Measurements from ENCODE around the gene SLC25A24. TPM values are rescaled to one million over a fixed set of nuclear protein-coding genes. Genes with fewer than 3 reads are reported as not detected.
"Not testable (repeated sequence)": the region's sequence is repeated elsewhere in the genome, so short reads cannot be mapped to it uniquely, and the experiment has no call there.

The SLC25A24 gene
- total and polyA plus RNA-seq, 7 donors = 3.2 to 9.4 (median 6.8) TPM

DNA sequence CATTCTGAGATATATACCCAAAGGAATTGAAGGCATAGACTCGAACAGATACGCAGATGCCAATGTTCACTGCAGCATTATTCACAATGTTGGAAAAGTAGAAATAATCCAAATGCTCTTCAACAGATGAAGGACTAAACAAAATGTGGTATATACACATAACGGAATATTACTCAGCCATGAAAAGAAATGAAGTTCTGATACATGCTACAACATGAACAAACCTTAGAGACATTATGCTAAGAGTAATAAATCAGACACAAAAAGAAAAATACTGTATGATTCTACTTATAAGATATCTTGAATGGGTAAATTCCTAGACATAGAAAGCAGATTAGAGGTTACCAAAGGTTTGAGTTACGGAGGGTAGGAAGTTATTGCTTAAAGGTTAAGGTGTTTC is 57.9 kb downstream of the SLC25A24 start:
- Histone ChIP-seq H3K27ac (no peak overlapping the region), H3K9me3 (no peaks in the 10 kb centered on the region), H3K36me3 (ENCODE audit: insufficient read depth in 1 of 2, low read depth in 1 of 2) (peaks cover 9 to 75% of the 10 kb centered on the region in 2 donors), H3K4me3 (no peak overlapping the region), H3K27me3 (ENCODE audit: insufficient read depth in 3 of 3, low read length in 2 of 3) (no peaks in the 10 kb centered on the region), H3K4me1 (no peaks in the 10 kb centered on the region)
- intact Hi-C loops (cut with DNase I) = no loop called here
- WGBS, 3 donors = 95 to 98% (median 96%) methylated on average over 4 of the region's 4 CpGs
- TF ChIP-seq, protein P1, sequence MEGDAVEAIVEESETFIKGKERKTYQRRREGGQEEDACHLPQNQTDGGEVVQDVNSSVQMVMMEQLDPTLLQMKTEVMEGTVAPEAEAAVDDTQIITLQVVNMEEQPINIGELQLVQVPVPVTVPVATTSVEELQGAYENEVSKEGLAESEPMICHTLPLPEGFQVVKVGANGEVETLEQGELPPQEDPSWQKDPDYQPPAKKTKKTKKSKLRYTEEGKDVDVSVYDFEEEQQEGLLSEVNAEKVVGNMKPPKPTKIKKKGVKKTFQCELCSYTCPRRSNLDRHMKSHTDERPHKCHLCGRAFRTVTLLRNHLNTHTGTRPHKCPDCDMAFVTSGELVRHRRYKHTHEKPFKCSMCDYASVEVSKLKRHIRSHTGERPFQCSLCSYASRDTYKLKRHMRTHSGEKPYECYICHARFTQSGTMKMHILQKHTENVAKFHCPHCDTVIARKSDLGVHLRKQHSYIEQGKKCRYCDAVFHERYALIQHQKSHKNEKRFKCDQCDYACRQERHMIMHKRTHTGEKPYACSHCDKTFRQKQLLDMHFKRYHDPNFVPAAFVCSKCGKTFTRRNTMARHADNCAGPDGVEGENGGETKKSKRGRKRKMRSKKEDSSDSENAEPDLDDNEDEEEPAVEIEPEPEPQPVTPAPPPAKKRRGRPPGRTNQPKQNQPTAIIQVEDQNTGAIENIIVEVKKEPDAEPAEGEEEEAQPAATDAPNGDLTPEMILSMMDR (IDR thresholded peaks at IDR 0.05) = no peak
- no peak for DNase-seq
- ATAC-seq = no peak

DNA sequence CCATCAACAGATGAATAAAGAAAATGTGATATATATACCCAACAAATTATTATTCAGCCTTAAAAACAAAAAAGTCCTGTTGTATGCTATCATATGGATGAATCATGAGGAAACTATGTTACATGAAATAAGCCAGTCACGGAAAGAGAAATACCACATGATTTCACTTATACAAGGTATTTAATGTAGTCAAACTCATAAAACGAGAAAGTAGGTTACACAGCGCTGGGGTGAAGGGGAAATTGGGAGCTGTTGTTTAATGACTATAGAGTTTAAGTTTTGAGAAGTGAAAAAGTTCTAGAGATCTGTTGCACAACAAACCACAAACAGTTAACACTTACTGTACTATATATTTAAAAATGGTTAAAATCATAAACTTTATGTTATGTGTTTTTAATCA is 58.5 kb downstream of the SLC25A24 start:
- DNase-seq (no peak), ATAC-seq (no peak)
- TF ChIP-seq, protein P1 (IDR thresholded peaks at IDR 0.05) = no peak
- no peaks in the 10 kb centered on the region for H3K4me1 ChIP-seq
- H3K9me3 ChIP-seq = no peaks in the 10 kb centered on the region
- no peaks in the 10 kb centered on the region for H3K27me3 ChIP-seq (ENCODE audit: insufficient read depth in 3 of 3, low read length in 2 of 3)
- H3K4me3 ChIP-seq = no peak overlapping the region
- peaks cover 9 to 75% of the 10 kb centered on the region in 2 donors for H3K36me3 ChIP-seq (ENCODE audit: insufficient read depth in 1 of 2, low read depth in 1 of 2)
- 93 to 97% (median 94%) methylated on average over 3 of the region's 3 CpGs for WGBS, 3 donors
- intact Hi-C loops (cut with DNase I) = no loop called here
- no peak overlapping the region for H3K27ac ChIP-seq

DNA sequence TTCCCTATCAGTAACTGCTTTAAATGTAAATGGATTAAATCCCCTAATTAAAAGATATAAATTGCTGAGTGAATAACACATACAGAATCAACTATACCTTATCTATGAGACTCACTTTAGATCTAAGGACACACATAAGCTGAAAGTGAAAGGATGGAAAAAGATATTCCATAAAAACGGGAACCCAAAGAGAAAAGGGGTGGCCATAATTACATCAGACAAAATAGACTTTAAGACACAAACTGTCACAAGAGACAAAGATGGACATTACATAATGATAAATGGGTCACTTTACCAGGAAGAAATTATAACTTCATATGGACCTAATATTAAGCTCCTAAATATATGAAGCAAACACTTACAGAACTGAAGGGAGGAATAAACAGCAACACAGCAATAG is 59.2 kb downstream of the SLC25A24 start:
- intact Hi-C loops (cut with DNase I) = no loop called here
- TF ChIP-seq, protein P1 (IDR thresholded peaks at IDR 0.05) = no peak
- Histone ChIP-seq H3K4me3 (no peak overlapping the region), H3K4me1 (no peaks in the 10 kb centered on the region), H3K36me3 (ENCODE audit: insufficient read depth in 1 of 2, low read depth in 1 of 2) (peaks cover 9 to 75% of the 10 kb centered on the region in 2 donors), H3K27me3 (ENCODE audit: insufficient read depth in 3 of 3, low read length in 2 of 3) (no peaks in the 10 kb centered on the region), H3K27ac (no peak overlapping the region), H3K9me3 (no peaks in the 10 kb centered on the region)
- ATAC-seq = no peak
- WGBS, 3 donors = 89 to 96% (median 93%) methylated on average over 1 of the region's 1 CpG
- no peak for DNase-seq

DNA sequence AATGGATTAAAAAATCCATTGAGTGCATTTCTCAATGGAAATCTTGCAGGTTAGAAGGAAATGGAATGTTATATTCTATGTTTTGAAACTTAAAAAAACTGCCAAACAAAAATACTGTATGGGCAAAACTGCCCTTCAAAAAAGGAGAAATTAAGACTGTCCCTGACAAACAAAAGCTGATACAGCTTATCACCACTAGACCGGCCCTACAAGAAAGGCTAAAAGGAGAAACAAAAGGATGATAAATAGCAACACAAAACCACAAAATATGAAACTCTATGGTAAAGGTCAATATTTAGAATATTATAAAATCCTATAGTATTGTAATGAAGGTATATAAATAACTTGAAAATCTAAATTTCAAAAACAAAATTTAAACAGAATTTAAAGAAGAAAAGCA is 60.0 kb downstream of the SLC25A24 start:
- no peaks in the 10 kb centered on the region for H3K27me3 ChIP-seq (ENCODE audit: insufficient read depth in 3 of 3, low read length in 2 of 3)
- TF ChIP-seq, protein P1 (IDR thresholded peaks at IDR 0.05) = no peak
- ATAC-seq = no peak
- H3K4me3 ChIP-seq = no peak overlapping the region
- H3K4me1 ChIP-seq = no peaks in the 10 kb centered on the region
- no peak for DNase-seq
- H3K36me3 ChIP-seq (ENCODE audit: insufficient read depth in 1 of 2, low read depth in 1 of 2) = peaks cover 9 to 77% of the 10 kb centered on the region in 2 donors
- H3K9me3 ChIP-seq = no peaks in the 10 kb centered on the region
- H3K27ac ChIP-seq = no peak overlapping the region
- intact Hi-C loops (cut with DNase I) = no loop called here
- 98 to 100% (median 99%) methylated on average over 1 of the region's 1 CpG for WGBS, 3 donors

DNA sequence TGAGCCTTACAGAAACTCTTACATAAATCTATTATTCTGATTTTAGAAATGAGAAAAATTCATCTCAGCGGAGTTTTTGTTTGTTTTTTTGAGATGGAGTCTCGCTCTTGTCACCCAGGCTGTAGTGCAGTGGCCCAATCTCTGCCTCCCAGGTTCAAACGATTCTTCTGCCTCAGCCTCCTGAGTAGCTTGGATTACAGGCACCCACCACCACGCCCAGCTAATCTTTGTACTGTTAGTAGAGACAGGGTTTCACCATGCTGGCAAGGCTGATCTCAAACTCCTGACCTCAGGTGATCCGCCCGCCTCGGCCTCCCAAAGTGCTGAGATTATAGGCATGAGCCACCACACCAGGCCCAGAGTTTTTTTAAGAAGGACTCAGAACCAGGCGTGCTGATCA is 60.6 kb downstream of the SLC25A24 start:
- DNase-seq; H3K9me3 ChIP-seq; ATAC-seq; H3K4me3 ChIP-seq; H3K27ac ChIP-seq; H3K4me1 ChIP-seq; H3K27me3 ChIP-seq (ENCODE audit: insufficient read depth in 3 of 3, low read length in 2 of 3); intact Hi-C loops (cut with DNase I): not testable (repeated sequence)
- WGBS, 3 donors = 94 to 97% (median 95%) methylated on average over 8 of the region's 8 CpGs
- H3K36me3 ChIP-seq (ENCODE audit: insufficient read depth in 1 of 2, low read depth in 1 of 2) = peaks cover 9 to 76% of the 10 kb centered on the region in 2 donors

DNA sequence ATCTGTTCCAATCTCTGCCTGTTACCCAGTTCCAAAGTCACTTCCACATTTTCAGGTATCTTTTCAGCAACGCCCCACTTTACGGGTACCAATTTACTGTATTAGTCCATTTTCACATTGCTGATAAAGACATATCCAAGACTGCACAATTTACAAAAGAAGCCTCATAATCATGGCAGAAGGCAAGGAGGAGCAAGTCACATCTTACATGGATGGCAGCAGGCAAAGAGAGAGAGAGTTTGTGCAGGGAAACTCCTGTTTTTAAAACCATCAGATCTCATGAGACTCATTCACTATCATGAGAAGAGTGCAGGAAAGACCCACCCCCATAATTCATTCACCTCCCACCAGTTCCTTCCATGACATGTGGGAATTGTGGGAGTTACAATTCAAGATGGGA is 67.0 kb downstream of the SLC25A24 start:
- intact Hi-C loops (cut with DNase I); ATAC-seq; H3K9me3 ChIP-seq; H3K27ac ChIP-seq; H3K4me3 ChIP-seq; DNase-seq; H3K4me1 ChIP-seq; H3K27me3 ChIP-seq (ENCODE audit: insufficient read depth in 3 of 3, low read length in 2 of 3): not testable (repeated sequence)
- H3K36me3 ChIP-seq (ENCODE audit: insufficient read depth in 1 of 2, low read depth in 1 of 2) = peaks cover 8 to 42% of the 10 kb centered on the region in 2 donors
- 99% methylated on average over 2 of the region's 2 CpGs for WGBS, 3 donors

DNA sequence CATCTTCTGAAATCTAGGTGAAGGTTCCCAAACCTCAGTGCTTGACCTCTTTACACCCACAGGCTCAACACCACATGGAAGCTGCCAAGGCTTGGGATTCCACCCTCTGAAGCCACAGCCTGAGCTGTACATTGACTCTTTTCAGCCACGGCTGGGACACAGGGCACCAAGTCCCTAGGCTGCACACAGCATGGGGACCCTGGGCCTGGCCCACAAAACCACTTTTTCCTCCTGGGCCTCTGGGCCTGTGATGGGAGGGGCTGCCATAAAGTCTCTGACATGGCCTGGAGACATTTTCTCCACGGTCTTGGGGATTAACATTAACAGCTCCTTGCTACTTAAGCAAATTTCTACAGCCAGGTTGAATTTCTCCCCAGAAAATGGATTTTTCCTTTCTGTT is 67.8 kb downstream of the SLC25A24 start:
- WGBS, 3 donors = 91 to 100% (median 94%) methylated on average over 2 of the region's 2 CpGs
- H3K9me3 ChIP-seq; ATAC-seq; H3K27ac ChIP-seq; DNase-seq; H3K4me1 ChIP-seq; H3K4me3 ChIP-seq; H3K27me3 ChIP-seq (ENCODE audit: insufficient read depth in 3 of 3, low read length in 2 of 3); intact Hi-C loops (cut with DNase I): not testable (repeated sequence)
- H3K36me3 ChIP-seq (ENCODE audit: insufficient read depth in 1 of 2, low read depth in 1 of 2) = peaks cover under 1 to 35% of the 10 kb centered on the region in 2 donors

DNA sequence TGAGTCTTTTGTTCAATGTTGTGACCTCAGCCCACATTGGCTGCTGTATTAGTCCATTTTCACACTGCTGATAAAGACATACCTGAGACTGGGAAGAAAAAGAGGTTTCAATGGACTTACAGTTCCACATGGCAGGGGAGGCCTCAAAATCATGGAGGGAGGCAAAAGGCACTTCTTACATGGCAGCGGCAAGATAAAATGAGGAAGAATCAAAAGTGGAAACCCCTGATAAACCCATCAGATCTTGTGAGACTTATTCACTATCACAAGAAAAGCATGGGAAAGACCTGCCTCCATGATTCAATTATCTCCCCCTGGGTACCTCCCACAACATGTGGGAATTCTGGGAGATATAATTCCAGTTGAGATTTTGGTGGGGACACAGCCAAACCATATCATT is 68.9 kb downstream of the SLC25A24 start:
- WGBS, 3 donors = 95 to 100% (median 96%) methylated on average over 1 of the region's 1 CpG
- ATAC-seq; H3K27me3 ChIP-seq (ENCODE audit: insufficient read depth in 3 of 3, low read length in 2 of 3); DNase-seq; H3K4me3 ChIP-seq; H3K27ac ChIP-seq; H3K4me1 ChIP-seq; H3K9me3 ChIP-seq; intact Hi-C loops (cut with DNase I): not testable (repeated sequence)
- H3K36me3 ChIP-seq (ENCODE audit: insufficient read depth in 1 of 2, low read depth in 1 of 2) = peaks cover 0 to 24% of the 10 kb centered on the region in 2 donors

Data from psoas muscle (tissue), 8 donors.